ENCODE data around the gene ATP6AP1. TPM values are rescaled to one million over a fixed set of nuclear protein-coding genes. Genes with fewer than 3 reads are reported as not detected.
A peak's percentile ranks its signal among the peaks of the same experiment; 100 is the strongest.

The ATP6AP1 gene
- total and polyA plus RNA-seq, 2 experiments from 2014 or later: 37.7 to 52.1 TPM

DNA sequence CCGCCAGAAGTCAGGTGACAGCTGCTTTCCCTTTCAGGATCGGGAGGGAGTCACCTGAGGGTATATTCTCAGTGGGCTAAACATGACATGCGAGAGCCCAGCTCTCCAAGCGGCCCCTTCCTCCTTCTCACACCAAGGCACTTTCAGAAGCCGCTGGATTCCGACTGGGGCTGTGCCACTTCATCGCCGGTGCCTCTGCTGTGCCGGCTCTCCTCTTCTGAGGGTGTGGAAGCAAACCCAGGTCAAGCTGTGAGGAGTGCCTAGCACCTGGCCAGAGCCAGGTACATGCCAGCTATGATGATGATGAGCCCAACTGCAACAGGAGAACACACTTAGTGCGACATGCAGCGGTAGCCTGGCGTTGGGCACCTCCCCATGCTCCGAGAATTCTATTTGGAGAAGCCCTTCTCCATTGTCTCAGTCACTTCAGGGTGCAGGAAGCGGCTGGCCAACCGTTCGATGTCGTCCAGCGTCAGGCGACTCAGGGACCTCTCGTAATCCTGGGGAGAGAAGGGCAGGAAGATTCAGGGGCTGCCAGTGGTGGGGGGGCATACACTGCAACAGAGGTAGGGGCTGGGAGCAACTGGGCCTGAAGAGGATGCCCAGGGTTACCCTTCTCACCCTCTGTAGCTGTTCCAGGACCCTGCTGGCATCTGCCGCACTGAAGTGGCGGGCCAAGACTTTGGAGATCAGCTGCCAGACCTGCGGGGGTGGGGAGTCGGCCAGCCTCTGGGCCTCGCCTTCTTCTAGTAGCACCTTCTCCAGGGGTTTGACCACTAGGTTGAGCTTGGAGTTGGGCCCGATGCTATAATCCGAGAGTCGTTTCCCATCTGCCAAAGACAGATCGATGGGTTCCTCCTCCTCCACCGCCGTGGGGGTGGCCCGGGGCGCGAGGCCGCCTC is 56.9 kb downstream of the ATP6AP1 start (continued):
- TF ChIP-seq, protein P1, sequence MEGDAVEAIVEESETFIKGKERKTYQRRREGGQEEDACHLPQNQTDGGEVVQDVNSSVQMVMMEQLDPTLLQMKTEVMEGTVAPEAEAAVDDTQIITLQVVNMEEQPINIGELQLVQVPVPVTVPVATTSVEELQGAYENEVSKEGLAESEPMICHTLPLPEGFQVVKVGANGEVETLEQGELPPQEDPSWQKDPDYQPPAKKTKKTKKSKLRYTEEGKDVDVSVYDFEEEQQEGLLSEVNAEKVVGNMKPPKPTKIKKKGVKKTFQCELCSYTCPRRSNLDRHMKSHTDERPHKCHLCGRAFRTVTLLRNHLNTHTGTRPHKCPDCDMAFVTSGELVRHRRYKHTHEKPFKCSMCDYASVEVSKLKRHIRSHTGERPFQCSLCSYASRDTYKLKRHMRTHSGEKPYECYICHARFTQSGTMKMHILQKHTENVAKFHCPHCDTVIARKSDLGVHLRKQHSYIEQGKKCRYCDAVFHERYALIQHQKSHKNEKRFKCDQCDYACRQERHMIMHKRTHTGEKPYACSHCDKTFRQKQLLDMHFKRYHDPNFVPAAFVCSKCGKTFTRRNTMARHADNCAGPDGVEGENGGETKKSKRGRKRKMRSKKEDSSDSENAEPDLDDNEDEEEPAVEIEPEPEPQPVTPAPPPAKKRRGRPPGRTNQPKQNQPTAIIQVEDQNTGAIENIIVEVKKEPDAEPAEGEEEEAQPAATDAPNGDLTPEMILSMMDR (conservative IDR thresholded peaks at IDR 0.05; ENCODE audit: low read depth in 2 of 2): no peak
- TF ChIP-seq CREB1 (CRISPR knock-in tag; IDR thresholded peaks at IDR 0.05; ENCODE audit: low read depth): no peak
- no peak for TF ChIP-seq JUNB (IDR thresholded peaks at IDR 0.05; ENCODE audit: unreplicated experiment)
- TF ChIP-seq, protein P2, sequence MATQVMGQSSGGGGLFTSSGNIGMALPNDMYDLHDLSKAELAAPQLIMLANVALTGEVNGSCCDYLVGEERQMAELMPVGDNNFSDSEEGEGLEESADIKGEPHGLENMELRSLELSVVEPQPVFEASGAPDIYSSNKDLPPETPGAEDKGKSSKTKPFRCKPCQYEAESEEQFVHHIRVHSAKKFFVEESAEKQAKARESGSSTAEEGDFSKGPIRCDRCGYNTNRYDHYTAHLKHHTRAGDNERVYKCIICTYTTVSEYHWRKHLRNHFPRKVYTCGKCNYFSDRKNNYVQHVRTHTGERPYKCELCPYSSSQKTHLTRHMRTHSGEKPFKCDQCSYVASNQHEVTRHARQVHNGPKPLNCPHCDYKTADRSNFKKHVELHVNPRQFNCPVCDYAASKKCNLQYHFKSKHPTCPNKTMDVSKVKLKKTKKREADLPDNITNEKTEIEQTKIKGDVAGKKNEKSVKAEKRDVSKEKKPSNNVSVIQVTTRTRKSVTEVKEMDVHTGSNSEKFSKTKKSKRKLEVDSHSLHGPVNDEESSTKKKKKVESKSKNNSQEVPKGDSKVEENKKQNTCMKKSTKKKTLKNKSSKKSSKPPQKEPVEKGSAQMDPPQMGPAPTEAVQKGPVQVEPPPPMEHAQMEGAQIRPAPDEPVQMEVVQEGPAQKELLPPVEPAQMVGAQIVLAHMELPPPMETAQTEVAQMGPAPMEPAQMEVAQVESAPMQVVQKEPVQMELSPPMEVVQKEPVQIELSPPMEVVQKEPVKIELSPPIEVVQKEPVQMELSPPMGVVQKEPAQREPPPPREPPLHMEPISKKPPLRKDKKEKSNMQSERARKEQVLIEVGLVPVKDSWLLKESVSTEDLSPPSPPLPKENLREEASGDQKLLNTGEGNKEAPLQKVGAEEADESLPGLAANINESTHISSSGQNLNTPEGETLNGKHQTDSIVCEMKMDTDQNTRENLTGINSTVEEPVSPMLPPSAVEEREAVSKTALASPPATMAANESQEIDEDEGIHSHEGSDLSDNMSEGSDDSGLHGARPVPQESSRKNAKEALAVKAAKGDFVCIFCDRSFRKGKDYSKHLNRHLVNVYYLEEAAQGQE (IDR thresholded peaks at IDR 0.05; ENCODE audit: unreplicated experiment): no peak
- TF ChIP-seq, protein P3, sequence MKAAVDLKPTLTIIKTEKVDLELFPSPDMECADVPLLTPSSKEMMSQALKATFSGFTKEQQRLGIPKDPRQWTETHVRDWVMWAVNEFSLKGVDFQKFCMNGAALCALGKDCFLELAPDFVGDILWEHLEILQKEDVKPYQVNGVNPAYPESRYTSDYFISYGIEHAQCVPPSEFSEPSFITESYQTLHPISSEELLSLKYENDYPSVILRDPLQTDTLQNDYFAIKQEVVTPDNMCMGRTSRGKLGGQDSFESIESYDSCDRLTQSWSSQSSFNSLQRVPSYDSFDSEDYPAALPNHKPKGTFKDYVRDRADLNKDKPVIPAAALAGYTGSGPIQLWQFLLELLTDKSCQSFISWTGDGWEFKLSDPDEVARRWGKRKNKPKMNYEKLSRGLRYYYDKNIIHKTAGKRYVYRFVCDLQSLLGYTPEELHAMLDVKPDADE (IDR thresholded peaks at IDR 0.05): no peak
- no peak for TF ChIP-seq POLR2AphosphoS5 (IDR thresholded peaks at IDR 0.05; ENCODE audit: low read depth)
- no peak for TF ChIP-seq ZNF114 (CRISPR knock-in tag; IDR thresholded peaks at IDR 0.05)

DNA sequence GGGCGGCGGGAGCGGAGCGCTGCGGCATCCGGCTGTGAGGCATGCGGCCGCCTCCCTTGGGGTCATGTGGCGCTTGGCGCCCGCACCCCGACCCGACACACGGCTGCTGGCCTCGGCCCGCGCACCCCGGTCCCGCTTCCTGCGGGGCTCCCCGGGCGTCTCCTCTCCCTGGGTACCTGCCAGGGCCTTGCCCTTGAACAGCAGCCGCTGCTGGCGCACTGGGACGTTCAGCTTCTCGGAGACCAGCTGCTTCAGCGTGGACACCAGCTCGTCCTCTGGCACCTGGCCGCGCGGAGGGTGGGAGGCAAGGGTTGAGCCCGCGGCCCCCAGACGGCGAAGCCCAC is 57.5 kb downstream of the ATP6AP1 start:
- H3K36me3 ChIP-seq (ENCODE audit: insufficient read depth): no peaks in the 10 kb centered on the region
- peaks cover 5% of the 10 kb centered on the region; the same call in 2 of the 3 replicates for H3K36me3 Mint-ChIP-seq (ENCODE audit: low read depth)
- peaks cover 10% of the 10 kb centered on the region; the same call in 2 of the 3 replicates for H3K4me1 Mint-ChIP-seq
- H3K9me2 ChIP-seq (ENCODE audit: insufficient read depth): no peaks in the 10 kb centered on the region
- no peaks in the 10 kb centered on the region for H3K4me1 ChIP-seq (ENCODE audit: insufficient read depth)
- no peaks in the 10 kb centered on the region for H3K9me3 Mint-ChIP-seq
- H2AFZ ChIP-seq: no peak overlapping the region
- no peak; the same call in 2 of the 3 replicates for ATAC-seq
- peaks cover 15% of the 10 kb centered on the region for H3K27me3 Mint-ChIP-seq (ENCODE audit: insufficient read depth, low read depth, poor library complexity)
- H3K27me3 ChIP-seq (ENCODE audit: insufficient read depth): no peaks in the 10 kb centered on the region
- H3K79me2 ChIP-seq (replicated peaks; ENCODE audit: insufficient read depth): no peaks in the 10 kb centered on the region
- H3K4me3 ChIP-seq: peak overlapping the region; percentile 56
- H3K4me2 ChIP-seq: peak overlapping the region; percentile 80
- no peak overlapping the region for H3K27ac Mint-ChIP-seq
- H4K20me1 ChIP-seq (replicated peaks; ENCODE audit: insufficient read depth): no peaks in the 10 kb centered on the region; the same call in 1 of the 2 replicates
- DNase-seq (ENCODE audit: low spot score): peak; percentile 7
- H3F3A ChIP-seq (replicated peaks; ENCODE audit: low read depth): no peaks in the 10 kb centered on the region
- H3K27ac ChIP-seq (ENCODE audit: low read depth): no peak overlapping the region
- H3K4me3 Mint-ChIP-seq: no peak overlapping the region; the same call in 2 of the 3 replicates
- TF ChIP-seq EZH2phosphoT487 (IDR thresholded peaks at IDR 0.05; ENCODE audit: unreplicated experiment): no peak
- no peak for TF ChIP-seq ZNF114 (CRISPR knock-in tag; IDR thresholded peaks at IDR 0.05)
- TF ChIP-seq EZH2 (IDR thresholded peaks at IDR 0.05; ENCODE audit: low read depth, unreplicated experiment): no peak
- no peak for TF ChIP-seq POLR2AphosphoS5 (IDR thresholded peaks at IDR 0.05; ENCODE audit: low read depth)
- TF ChIP-seq, protein P4, sequence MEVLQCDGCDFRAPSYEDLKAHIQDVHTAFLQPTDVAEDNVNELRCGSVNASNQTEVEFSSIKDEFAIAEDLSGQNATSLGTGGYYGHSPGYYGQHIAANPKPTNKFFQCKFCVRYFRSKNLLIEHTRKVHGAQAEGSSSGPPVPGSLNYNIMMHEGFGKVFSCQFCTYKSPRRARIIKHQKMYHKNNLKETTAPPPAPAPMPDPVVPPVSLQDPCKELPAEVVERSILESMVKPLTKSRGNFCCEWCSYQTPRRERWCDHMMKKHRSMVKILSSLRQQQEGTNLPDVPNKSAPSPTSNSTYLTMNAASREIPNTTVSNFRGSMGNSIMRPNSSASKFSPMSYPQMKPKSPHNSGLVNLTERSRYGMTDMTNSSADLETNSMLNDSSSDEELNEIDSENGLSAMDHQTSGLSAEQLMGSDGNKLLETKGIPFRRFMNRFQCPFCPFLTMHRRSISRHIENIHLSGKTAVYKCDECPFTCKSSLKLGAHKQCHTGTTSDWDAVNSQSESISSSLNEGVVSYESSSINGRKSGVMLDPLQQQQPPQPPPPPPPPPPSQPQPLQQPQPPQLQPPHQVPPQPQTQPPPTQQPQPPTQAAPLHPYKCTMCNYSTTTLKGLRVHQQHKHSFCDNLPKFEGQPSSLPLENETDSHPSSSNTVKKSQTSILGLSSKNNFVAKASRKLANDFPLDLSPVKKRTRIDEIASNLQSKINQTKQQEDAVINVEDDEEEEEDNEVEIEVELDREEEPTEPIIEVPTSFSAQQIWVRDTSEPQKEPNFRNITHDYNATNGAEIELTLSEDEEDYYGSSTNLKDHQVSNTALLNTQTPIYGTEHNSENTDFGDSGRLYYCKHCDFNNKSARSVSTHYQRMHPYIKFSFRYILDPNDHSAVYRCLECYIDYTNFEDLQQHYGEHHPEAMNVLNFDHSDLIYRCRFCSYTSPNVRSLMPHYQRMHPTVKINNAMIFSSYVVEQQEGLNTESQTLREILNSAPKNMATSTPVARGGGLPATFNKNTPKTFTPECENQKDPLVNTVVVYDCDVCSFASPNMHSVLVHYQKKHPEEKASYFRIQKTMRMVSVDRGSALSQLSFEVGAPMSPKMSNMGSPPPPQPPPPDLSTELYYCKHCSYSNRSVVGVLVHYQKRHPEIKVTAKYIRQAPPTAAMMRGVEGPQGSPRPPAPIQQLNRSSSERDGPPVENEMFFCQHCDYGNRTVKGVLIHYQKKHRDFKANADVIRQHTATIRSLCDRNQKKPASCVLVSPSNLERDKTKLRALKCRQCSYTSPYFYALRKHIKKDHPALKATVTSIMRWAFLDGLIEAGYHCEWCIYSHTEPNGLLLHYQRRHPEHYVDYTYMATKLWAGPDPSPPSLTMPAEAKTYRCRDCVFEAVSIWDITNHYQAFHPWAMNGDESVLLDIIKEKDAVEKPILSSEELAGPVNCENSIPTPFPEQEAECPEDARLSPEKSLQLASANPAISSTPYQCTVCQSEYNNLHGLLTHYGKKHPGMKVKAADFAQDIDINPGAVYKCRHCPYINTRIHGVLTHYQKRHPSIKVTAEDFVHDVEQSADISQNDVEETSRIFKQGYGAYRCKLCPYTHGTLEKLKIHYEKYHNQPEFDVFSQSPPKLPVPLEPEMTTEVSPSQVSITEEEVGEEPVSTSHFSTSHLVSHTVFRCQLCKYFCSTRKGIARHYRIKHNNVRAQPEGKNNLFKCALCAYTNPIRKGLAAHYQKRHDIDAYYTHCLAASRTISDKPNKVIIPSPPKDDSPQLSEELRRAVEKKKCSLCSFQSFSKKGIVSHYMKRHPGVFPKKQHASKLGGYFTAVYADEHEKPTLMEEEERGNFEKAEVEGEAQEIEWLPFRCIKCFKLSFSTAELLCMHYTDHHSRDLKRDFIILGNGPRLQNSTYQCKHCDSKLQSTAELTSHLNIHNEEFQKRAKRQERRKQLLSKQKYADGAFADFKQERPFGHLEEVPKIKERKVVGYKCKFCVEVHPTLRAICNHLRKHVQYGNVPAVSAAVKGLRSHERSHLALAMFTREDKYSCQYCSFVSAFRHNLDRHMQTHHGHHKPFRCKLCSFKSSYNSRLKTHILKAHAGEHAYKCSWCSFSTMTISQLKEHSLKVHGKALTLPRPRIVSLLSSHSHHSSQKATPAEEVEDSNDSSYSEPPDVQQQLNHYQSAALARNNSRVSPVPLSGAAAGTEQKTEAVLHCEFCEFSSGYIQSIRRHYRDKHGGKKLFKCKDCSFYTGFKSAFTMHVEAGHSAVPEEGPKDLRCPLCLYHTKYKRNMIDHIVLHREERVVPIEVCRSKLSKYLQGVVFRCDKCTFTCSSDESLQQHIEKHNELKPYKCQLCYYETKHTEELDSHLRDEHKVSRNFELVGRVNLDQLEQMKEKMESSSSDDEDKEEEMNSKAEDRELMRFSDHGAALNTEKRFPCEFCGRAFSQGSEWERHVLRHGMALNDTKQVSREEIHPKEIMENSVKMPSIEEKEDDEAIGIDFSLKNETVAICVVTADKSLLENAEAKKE (CRISPR knock-in tag; IDR thresholded peaks at IDR 0.05): no peak
